Gastroesophageal sphincter (tissue), 4 donors: ENCODE measurements around the gene MAML3. TPM values are rescaled to one million over a fixed set of nuclear protein-coding genes. Genes with fewer than 3 reads are reported as not detected.

Experiments
- ATAC-seq: fragments of 150-250 bp; one replicate; pipeline ENCODE4 v1.9.1; 2016; ENCODE audit warnings: mild to moderate bottlenecking, moderate library complexity
- H3K27ac ChIP-seq, 4 donors: fragments of 200-600 bp; sonication (generic) in 3 of 4; 1 replicate in 3 of 4; 2 replicates in 1 of 4; pipeline ENCODE4 v1.5.1; 2016 to 2019
- H3K27me3 ChIP-seq: fragments of 200-600 bp; sonication (generic); one replicate; pipeline ENCODE4 v1.5.1; 2019
- H3K36me3 ChIP-seq, 2 donors: fragments of 200-600 bp; sonication (generic); one replicate each; pipeline ENCODE4 v1.5.1; 2019; ENCODE audit warnings: control low read depth in 1 of 2
- H3K4me1 ChIP-seq, 3 donors: fragments of 200-600 bp; sonication (generic); 1 replicate in 2 of 3; 2 replicates in 1 of 3; pipeline ENCODE4 v1.5.1; 2016 to 2019; ENCODE audit warnings: control low read depth in 2 of 3
- H3K4me3 ChIP-seq, 2 donors: fragments of 200-600 bp; sonication (generic); one replicate each; pipeline ENCODE4 v1.5.1; 2019; ENCODE audit warnings: mild to moderate bottlenecking in 1 of 2, moderate library complexity in 1 of 2
- H3K9me3 ChIP-seq, 3 donors: fragments of 200-600 bp; sonication (generic); one replicate each; pipeline ENCODE4 v1.5.1; 2017 to 2019; ENCODE audit warnings: control low read depth in 2 of 3
- EP300 ChIP-seq: sonication (generic); formaldehyde crosslinking; IDR thresholded peaks from one replicate; pipeline ENCODE4 v1.6.1; 2017; ENCODE audit warnings: antibody characterized with exemption, mild to moderate bottlenecking
- POLR2A ChIP-seq, 2 donors: fragments of 450-650 bp; IDR thresholded peaks; one replicate each; pipeline ENCODE4 v1.6.1; 2017; ENCODE audit warnings: antibody characterized with exemption in 2 of 2, mild to moderate bottlenecking in 2 of 2, moderate library complexity in 1 of 2
- POLR2AphosphoS5 ChIP-seq: sonication (generic); formaldehyde crosslinking; IDR thresholded peaks from one replicate; pipeline ENCODE4 v1.6.1; 2017; ENCODE audit warnings: antibody characterized with exemption
- WGBS, 2 donors: methylation state at CpG; one replicate each; pipeline ENCODE4 v1.1.5; 2018; ENCODE audit warnings: low coverage in 1 of 2; 5-methylcytosine and 5-hydroxymethylcytosine counted together
- total RNA-seq, 4 donors: library from RNA; depleted of rRNA; stranded (reverse); fragments of >200 nt; gene quantifications; one replicate each; pipeline ENCODE4 v1.1.0, GENCODE V29; 2016
- TF ChIP-seq, protein P1 (sequence below), 4 experiments: fragments of 200-600 bp in 2 of 4; fragments of 450-650 bp in 2 of 4; sonication (generic) in 1 of 4; IDR thresholded peaks; one replicate each; pipeline ENCODE4 v1.5.1; 2017 to 2019; ENCODE audit warnings: antibody characterized with exemption in 4 of 4, mild to moderate bottlenecking in 2 of 4, moderate library complexity in 2 of 4

The MAML3 gene
- total RNA-seq, 4 donors from 2014 or later = 5.3 to 10.6 (median 9.3) TPM

DNA sequence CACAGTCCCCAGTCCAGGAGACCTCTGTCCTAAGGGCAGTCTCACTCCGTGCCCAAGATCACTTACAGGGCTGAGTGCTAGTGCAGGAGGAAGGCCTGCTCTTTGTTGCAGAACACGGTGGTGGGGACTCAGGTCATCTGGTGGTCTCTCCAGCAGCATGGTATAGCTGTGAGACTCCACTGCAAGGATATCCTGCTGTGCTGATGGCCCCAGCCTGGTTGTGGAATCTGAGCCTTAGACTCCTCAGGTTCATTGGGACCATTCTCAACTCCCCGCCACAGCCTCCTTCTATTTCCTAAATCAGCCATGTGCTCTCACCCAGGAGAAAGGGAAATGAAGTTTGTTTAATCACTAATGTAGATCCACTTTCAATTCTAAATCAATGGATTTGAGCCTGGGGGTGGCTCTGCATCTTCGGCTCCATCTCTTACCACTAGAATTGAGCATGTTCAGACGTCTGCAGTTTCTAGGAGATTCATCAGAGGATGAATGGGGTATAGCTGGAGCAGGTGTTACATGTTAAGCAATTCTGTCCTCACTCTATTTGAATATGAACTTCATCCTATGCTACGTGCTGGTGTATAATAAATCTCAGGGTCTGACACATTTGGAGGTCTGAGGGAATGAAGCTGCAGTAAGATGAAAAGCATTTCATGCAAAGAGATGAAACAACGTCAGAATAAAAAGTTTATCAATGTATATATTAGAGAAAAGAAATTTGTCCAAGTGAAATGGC, 299.1 kb downstream of the MAML3 start:
- 72 to 87% methylated on average over 4 to 5 of the region's 7 CpGs for WGBS, 2 donors
- H3K36me3 ChIP-seq = no peaks in the 10 kb centered on the region
- H3K27me3 ChIP-seq = no peaks in the 10 kb centered on the region
- H3K4me3 ChIP-seq = no peak overlapping the region
- peaks cover 0 to 15% (median 4%) of the 10 kb centered on the region in 3 donors for H3K4me1 ChIP-seq
- no peak for TF ChIP-seq POLR2AphosphoS5
- TF ChIP-seq, protein P1, sequence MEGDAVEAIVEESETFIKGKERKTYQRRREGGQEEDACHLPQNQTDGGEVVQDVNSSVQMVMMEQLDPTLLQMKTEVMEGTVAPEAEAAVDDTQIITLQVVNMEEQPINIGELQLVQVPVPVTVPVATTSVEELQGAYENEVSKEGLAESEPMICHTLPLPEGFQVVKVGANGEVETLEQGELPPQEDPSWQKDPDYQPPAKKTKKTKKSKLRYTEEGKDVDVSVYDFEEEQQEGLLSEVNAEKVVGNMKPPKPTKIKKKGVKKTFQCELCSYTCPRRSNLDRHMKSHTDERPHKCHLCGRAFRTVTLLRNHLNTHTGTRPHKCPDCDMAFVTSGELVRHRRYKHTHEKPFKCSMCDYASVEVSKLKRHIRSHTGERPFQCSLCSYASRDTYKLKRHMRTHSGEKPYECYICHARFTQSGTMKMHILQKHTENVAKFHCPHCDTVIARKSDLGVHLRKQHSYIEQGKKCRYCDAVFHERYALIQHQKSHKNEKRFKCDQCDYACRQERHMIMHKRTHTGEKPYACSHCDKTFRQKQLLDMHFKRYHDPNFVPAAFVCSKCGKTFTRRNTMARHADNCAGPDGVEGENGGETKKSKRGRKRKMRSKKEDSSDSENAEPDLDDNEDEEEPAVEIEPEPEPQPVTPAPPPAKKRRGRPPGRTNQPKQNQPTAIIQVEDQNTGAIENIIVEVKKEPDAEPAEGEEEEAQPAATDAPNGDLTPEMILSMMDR (IDR thresholded peaks at IDR 0.05) = no peak
- no peak for TF ChIP-seq POLR2A (IDR thresholded peaks at IDR 0.05)
- no peak for TF ChIP-seq EP300
- no peak for ATAC-seq
- no peaks in the 10 kb centered on the region for H3K9me3 ChIP-seq
- no peak overlapping the region for H3K27ac ChIP-seq

DNA sequence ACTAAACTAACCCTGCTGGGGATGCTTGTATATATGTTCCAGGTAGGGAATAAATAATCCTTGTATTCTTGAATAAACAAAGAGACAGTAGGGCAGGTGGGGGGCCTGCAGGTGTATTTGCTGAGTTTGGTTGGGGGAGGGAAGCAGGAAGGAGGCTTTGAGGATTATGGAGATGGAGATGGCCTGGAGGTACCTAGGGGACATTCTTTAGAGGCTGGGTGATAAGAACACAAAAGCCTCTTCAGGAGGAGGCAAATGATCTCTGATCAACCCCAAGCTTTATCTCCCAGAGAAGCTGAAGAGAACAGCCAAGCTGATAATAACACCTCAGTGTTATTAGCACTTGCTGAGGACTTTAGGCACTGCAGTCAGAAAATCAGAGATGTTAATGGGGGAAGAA, 300.7 kb downstream of the MAML3 start:
- TF ChIP-seq, protein P1 (IDR thresholded peaks at IDR 0.05) = no peak
- TF ChIP-seq POLR2AphosphoS5 = no peak
- no peak for TF ChIP-seq POLR2A (IDR thresholded peaks at IDR 0.05)
- TF ChIP-seq EP300 = no peak
- no peaks in the 10 kb centered on the region for H3K36me3 ChIP-seq
- H3K9me3 ChIP-seq = no peaks in the 10 kb centered on the region
- H3K4me1 ChIP-seq = peaks cover 0 to 15% (median 4%) of the 10 kb centered on the region in 3 donors
- ATAC-seq = no peak
- H3K4me3 ChIP-seq = no peak overlapping the region
- no peak overlapping the region for H3K27ac ChIP-seq
- H3K27me3 ChIP-seq = no peaks in the 10 kb centered on the region

DNA sequence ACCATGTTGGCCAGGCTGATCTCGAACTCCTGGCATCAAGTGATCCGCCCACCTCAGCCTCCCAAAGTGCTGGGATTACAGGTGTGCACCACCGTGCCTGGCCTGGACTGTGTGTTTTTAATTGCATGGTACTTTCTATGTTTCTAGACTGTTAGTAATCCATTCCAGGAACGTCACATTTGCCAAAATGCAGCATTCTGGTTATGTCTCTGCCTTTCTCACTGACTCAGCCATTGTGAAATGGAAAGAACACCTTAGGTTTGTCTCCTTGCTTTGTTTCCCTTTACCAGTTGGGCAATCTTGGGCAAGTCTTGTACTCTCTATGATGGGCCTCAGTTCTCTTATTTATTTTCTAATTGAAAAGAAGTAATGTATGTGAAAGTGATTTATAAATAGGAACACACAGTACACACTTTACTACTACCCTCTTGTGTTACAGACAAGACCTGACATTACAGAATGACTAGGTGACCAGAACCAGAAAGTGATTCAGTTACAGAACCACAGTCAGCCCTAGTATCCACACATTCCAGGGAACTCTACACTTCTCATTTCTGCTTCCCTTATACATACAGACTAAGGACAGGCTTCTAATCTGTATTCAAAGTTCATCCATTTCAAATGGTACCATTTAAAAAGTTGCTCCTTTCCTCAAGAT, 301.2 kb downstream of the MAML3 start:
- Histone ChIP-seq H3K9me3 (no peaks in the 10 kb centered on the region), H3K27me3 (no peaks in the 10 kb centered on the region), H3K4me3 (no peak overlapping the region), H3K36me3 (no peaks in the 10 kb centered on the region), H3K27ac (no peak overlapping the region), H3K4me1 (peaks cover 0 to 13% (median 4%) of the 10 kb centered on the region in 3 donors)
- WGBS, 2 donors = 64 to 81% methylated on average over 3 to 4 of the region's 4 CpGs
- no peak for ATAC-seq
- TF ChIP-seq POLR2A (IDR thresholded peaks at IDR 0.05) = no peak
- no peak for TF ChIP-seq EP300
- TF ChIP-seq, protein P1 (IDR thresholded peaks at IDR 0.05) = no peak
- TF ChIP-seq POLR2AphosphoS5 = no peak

DNA sequence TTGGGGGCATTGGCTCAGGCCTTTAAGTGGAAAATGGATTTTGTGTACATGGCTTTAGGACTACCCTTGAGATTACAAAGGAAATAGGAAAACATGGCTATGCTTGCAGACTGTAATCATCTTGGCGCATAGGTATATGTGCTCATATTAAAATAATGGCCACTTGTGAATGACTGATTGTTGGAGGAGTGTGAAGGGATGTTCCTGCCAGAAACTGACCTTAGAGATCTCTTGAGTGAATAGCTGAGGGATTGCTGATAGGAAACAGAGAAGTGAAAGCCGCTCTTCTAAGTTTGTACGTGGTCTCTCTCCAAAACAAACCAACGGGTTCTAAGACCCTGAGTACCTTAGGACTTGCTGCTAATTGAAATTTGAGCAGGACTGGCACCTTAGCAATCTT, 302.3 kb downstream of the MAML3 start:
- Histone ChIP-seq H3K27ac (no peak overlapping the region), H3K27me3 (no peaks in the 10 kb centered on the region), H3K4me1 (peaks cover 0 to 2% (median 0%) of the 10 kb centered on the region in 3 donors), H3K4me3 (no peak overlapping the region), H3K36me3 (no peaks in the 10 kb centered on the region), H3K9me3 (no peaks in the 10 kb centered on the region)
- no peak for ATAC-seq
- 83 to 92% methylated on average over 4 of the region's 4 CpGs for WGBS, 2 donors
- TF ChIP-seq POLR2AphosphoS5 (no peak), EP300 (no peak), POLR2A (IDR thresholded peaks at IDR 0.05) (no peak)
- TF ChIP-seq, protein P1 (IDR thresholded peaks at IDR 0.05) = no peak

DNA sequence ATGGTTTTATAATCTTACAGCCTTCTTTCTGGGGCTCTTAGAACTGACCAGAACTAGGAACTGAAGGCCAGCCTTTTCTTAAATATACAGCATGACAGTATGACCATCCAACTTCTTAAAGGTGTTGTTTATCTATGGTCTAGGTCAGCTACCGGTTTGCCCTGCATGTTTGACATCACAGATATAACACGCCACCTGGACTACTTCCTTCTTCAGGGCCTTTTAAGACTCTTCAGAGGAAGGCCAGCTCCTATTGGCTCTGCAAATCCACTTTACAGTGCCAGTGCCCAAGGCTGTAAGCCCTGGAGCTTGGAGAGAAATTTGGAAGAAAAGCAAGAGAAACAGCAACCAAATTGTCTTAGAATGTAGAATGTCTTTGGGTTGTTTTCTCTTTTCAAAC, 302.9 kb downstream of the MAML3 start:
- no peaks in the 10 kb centered on the region for H3K36me3 ChIP-seq
- ATAC-seq = no peak
- H3K27me3 ChIP-seq = no peaks in the 10 kb centered on the region
- no peak overlapping the region for H3K4me3 ChIP-seq
- TF ChIP-seq EP300 (no peak), POLR2AphosphoS5 (no peak), POLR2A (IDR thresholded peaks at IDR 0.05) (no peak)
- TF ChIP-seq, protein P1 (IDR thresholded peaks at IDR 0.05) = no peak
- H3K4me1 ChIP-seq = no peaks in the 10 kb centered on the region
- 92 to 100% methylated on average over 2 of the region's 2 CpGs for WGBS, 2 donors
- H3K9me3 ChIP-seq = no peaks in the 10 kb centered on the region
- no peak overlapping the region for H3K27ac ChIP-seq
